ENCODE data around the gene ADSS1. TPM values are rescaled to one million over a fixed set of nuclear protein-coding genes. Genes with fewer than 3 reads are reported as not detected.

The ADSS1 gene
- total RNA-seq, 1 experiment from 2014 or later, result 3.2 TPM

GRCh38 chr14:104792945-104793702 is 69.1 kb downstream of the ADSS1 start:
- H3K27me3 Mint-ChIP-seq (ENCODE audit: insufficient read depth, unreplicated experiment), result no peaks in the 10 kb centered on the region
- H3K36me3 Mint-ChIP-seq (ENCODE audit: insufficient read depth, unreplicated experiment), result peaks cover 5% of the 10 kb centered on the region
- no peaks in the 10 kb centered on the region for H3K9me3 Mint-ChIP-seq (ENCODE audit: unreplicated experiment)
- H3K27me3 ChIP-seq (replicated peaks; ENCODE audit: control insufficient read depth, insufficient read depth, low read length), result no peaks in the 10 kb centered on the region
- intact Hi-C loops (cut with micrococcal nuclease; ENCODE audit: unreplicated experiment), result no loop called here
- no TSS peak for BruUV-seq (replicated peaks)
- CTCF ChIA-PET, result no interaction called here
- TF ChIP-seq CTCF (IDR thresholded peaks at IDR 0.05; ENCODE audit: insufficient read depth in 1 of 2, low read depth in 1 of 2, low read length in 1 of 2, severe bottlenecking in 1 of 2, unreplicated experiment in 1 of 2), result no peak
- H3K36me3 ChIP-seq (ENCODE audit: control insufficient read depth, insufficient read depth, low read length), result no peaks in the 10 kb centered on the region
- H3K4me1 ChIP-seq, result peaks cover 33% of the 10 kb centered on the region
- H3K4me3 ChIP-seq (ENCODE audit: low read depth, low read length), result no peak overlapping the region
- DNase-seq, result no peak
- H3K27ac Mint-ChIP-seq (ENCODE audit: unreplicated experiment), result no peak overlapping the region
- peak overlapping the region; percentile 77 for H3K4me3 Mint-ChIP-seq (ENCODE audit: unreplicated experiment)
- no peaks in the 10 kb centered on the region for H3K4me1 Mint-ChIP-seq (ENCODE audit: low read depth, unreplicated experiment)
- POLR2A ChIA-PET, result no interaction called here
- no peaks in the 10 kb centered on the region for H3K9me3 ChIP-seq

- Mint-ChIP-seq H3K4me3 (ENCODE audit: unreplicated experiment) (peak overlapping the region; percentile 77), H3K36me3 (ENCODE audit: insufficient read depth, unreplicated experiment) (peaks cover 5% of the 10 kb centered on the region), H3K4me1 (ENCODE audit: low read depth, unreplicated experiment) (no peaks in the 10 kb centered on the region), H3K9me3 (ENCODE audit: unreplicated experiment) (no peaks in the 10 kb centered on the region), H3K27me3 (ENCODE audit: insufficient read depth, unreplicated experiment) (no peaks in the 10 kb centered on the region), H3K27ac (ENCODE audit: unreplicated experiment) (no peak overlapping the region)
- H3K27me3 ChIP-seq (replicated peaks; ENCODE audit: control insufficient read depth, insufficient read depth, low read length), result no peaks in the 10 kb centered on the region
- no peak for DNase-seq
- H3K36me3 ChIP-seq (ENCODE audit: control insufficient read depth, insufficient read depth, low read length), result no peaks in the 10 kb centered on the region
- ChIA-PET POLR2A (no interaction called here), CTCF (interaction anchor here (1.5 kb wide), 1 partner anchor 33 kb away, joined by 9 read pairs; no protein-coding TSS in a partner anchor)
- TF ChIP-seq CTCF (IDR thresholded peaks at IDR 0.05; ENCODE audit: insufficient read depth in 1 of 2, low read depth in 1 of 2, low read length in 1 of 2, severe bottlenecking in 1 of 2, unreplicated experiment in 1 of 2), result no peak
- BruUV-seq (replicated peaks), result no TSS peak
- H3K4me1 ChIP-seq, result peaks cover 35% of the 10 kb centered on the region
- H3K4me3 ChIP-seq (ENCODE audit: low read depth, low read length), result no peak overlapping the region; the same call in 1 of the 2 replicates
- intact Hi-C loops (cut with micrococcal nuclease; ENCODE audit: unreplicated experiment), result no loop called here
- no peaks in the 10 kb centered on the region for H3K9me3 ChIP-seq
These were observed 69.6 kb downstream of the ADSS1 start for GRCh38 chr14:104793703-104793959.

GRCh38 chr14:104794099-104794498 is 70.1 kb downstream of the ADSS1 start:
- CTCF ChIA-PET, result interaction anchor here (1.0 to 1.5 kb wide), 2 partner anchors 25 to 32 kb away, joined by 8 to 9 read pairs; no protein-coding TSS in a partner anchor
- Histone ChIP-seq H3K4me1 (peaks cover 35% of the 10 kb centered on the region), H3K36me3 (ENCODE audit: control insufficient read depth, insufficient read depth, low read length) (no peaks in the 10 kb centered on the region), H3K9me3 (no peaks in the 10 kb centered on the region), H3K4me3 (ENCODE audit: low read depth, low read length) (peak overlapping the region; percentile 74), H3K27me3 (replicated peaks; ENCODE audit: control insufficient read depth, insufficient read depth, low read length) (no peaks in the 10 kb centered on the region)
- intact Hi-C loops (cut with micrococcal nuclease; ENCODE audit: unreplicated experiment), result no loop called here
- Mint-ChIP-seq H3K4me1 (ENCODE audit: low read depth, unreplicated experiment) (no peaks in the 10 kb centered on the region), H3K27ac (ENCODE audit: unreplicated experiment) (no peak overlapping the region), H3K36me3 (ENCODE audit: insufficient read depth, unreplicated experiment) (peaks cover 5% of the 10 kb centered on the region), H3K4me3 (ENCODE audit: unreplicated experiment) (peak overlapping the region; percentile 77), H3K9me3 (ENCODE audit: unreplicated experiment) (no peaks in the 10 kb centered on the region), H3K27me3 (ENCODE audit: insufficient read depth, unreplicated experiment) (no peaks in the 10 kb centered on the region)
- BruUV-seq (replicated peaks), result TSS peak; percentile 53
- TF ChIP-seq CTCF (IDR thresholded peaks at IDR 0.05; ENCODE audit: insufficient read depth in 1 of 2, low read depth in 1 of 2, low read length in 1 of 2, severe bottlenecking in 1 of 2, unreplicated experiment in 1 of 2), result no peak
- DNase-seq, result no peak
- POLR2A ChIA-PET, result interaction anchor here (0.7 kb wide), 1 partner anchor 41 kb away, joined by 4 read pairs; the partner anchor contains the start of gene SIVA1
